PC-9 (cell line): ENCODE results near the gene GLO1.

ENCODE experiments used
- EZH2 ChIP-seq: fragments of 200-600 bp; sonication (generic); IDR thresholded peaks from 2 replicates; pipeline ENCODE4 v1.8.0; 2017; ENCODE audit warnings: antibody characterized with exemption, low read depth
- TF ChIP-seq, protein P1 (sequence below): fragments of 200-600 bp; sonication (generic); conservative IDR thresholded peaks from 2 replicates; pipeline ENCODE4 v1.6.1; 2017; ENCODE audit warnings: mixed run types, antibody characterized with exemption, mild to moderate bottlenecking, moderate library complexity

DNA sequence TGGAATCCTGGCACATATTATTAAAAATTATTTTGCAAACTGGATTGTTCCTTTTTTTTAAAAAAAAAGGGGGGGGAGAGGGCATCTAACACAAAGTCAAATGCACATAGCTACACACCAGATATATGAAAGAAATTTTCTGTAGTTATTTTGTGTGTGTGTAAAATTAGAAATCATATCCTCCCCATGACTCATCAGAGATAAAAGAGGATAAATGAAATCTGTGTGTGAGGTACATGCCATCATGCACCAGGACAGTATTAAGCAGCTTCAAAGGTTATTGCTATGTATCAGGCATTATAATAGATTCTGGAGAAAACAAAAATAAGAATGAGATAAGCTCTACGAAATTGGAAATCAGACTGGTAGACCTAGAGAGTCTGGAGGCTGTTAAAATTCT, 68.4 kb downstream of the GLO1 start:
- TF ChIP-seq, protein P1, sequence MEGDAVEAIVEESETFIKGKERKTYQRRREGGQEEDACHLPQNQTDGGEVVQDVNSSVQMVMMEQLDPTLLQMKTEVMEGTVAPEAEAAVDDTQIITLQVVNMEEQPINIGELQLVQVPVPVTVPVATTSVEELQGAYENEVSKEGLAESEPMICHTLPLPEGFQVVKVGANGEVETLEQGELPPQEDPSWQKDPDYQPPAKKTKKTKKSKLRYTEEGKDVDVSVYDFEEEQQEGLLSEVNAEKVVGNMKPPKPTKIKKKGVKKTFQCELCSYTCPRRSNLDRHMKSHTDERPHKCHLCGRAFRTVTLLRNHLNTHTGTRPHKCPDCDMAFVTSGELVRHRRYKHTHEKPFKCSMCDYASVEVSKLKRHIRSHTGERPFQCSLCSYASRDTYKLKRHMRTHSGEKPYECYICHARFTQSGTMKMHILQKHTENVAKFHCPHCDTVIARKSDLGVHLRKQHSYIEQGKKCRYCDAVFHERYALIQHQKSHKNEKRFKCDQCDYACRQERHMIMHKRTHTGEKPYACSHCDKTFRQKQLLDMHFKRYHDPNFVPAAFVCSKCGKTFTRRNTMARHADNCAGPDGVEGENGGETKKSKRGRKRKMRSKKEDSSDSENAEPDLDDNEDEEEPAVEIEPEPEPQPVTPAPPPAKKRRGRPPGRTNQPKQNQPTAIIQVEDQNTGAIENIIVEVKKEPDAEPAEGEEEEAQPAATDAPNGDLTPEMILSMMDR = no peak
- no peak for TF ChIP-seq EZH2
